NCI-H2227 (cell line): ENCODE data around the gene IDH3G.
"Not testable (repeated sequence)": the region's sequence is repeated elsewhere in the genome, so short reads cannot be mapped to it uniquely, and the experiment has no call there.

Experiments used
- DNase-seq: peaks from one replicate; lab custom pipeline; 2025; ENCODE audit not compliant: unreplicated experiment; lab: John Stamatoyannopoulos, UW

Gene IDH3G

GRCh38 chrX:153794018-153794896, at the start of gene IDH3G, which contains the start of gene SSR4:
TSS of gene IDH3G (minus strand) at chrX:153794375. CDS start at chrX:153794326, 49 bp downstream.
TSS of gene SSR4 (plus strand) at chrX:153794668. CDS start at chrX:153794688, 20 bp downstream.
- DNase-seq, result peak; percentile 97

- no peak for DNase-seq
Measured at GRCh38 chrX:153836921-153837320, 42.7 kb upstream of the IDH3G start.

- DNase-seq, result no peak
Measured at GRCh38 chrX:153832728-153833127, 38.6 kb upstream of the IDH3G start.

- DNase-seq, result no peak
Measured at GRCh38 chrX:153831429-153832150, 37.4 kb upstream of the IDH3G start.

GRCh38 chrX:153830640-153831428, 36.7 kb upstream of the IDH3G start:
- DNase-seq, result peak; percentile 67

GRCh38 chrX:153829799-153830639, 35.8 kb upstream of the IDH3G start, which contains the start of gene PDZD4:
TSS of gene PDZD4 (minus strand) at chrX:153830544. CDS start at chrX:153830298, 246 bp downstream.
- DNase-seq, result peak; percentile 51

- DNase-seq, result no peak
Measured at GRCh38 chrX:153829549-153829798, 35.3 kb upstream of the IDH3G start.

GRCh38 chrX:153828723-153829548, 34.8 kb upstream of the IDH3G start:
- DNase-seq, result no peak

GRCh38 chrX:153828308-153828707, 34.1 kb upstream of the IDH3G start:
- DNase-seq, result no peak

GRCh38 chrX:153827903-153828302, 33.7 kb upstream of the IDH3G start:
- DNase-seq, result no peak

- DNase-seq, result no peak
Measured at GRCh38 chrX:153827016-153827415, 32.8 kb upstream of the IDH3G start.

GRCh38 chrX:153825042-153825441, 30.9 kb upstream of the IDH3G start:
- DNase-seq, result no peak

GRCh38 chrX:153824348-153824747, 30.2 kb upstream of the IDH3G start:
- DNase-seq, result no peak

- DNase-seq, result no peak
Measured at GRCh38 chrX:153821066-153821465, 26.9 kb upstream of the IDH3G start.

GRCh38 chrX:153820601-153821000, 26.4 kb upstream of the IDH3G start:
- DNase-seq, result peak; percentile 39

- DNase-seq, result no peak
Measured at GRCh38 chrX:153819384-153820040, 25.3 kb upstream of the IDH3G start.

- peak; percentile 80 for DNase-seq
Measured at GRCh38 chrX:153818571-153819383, 24.6 kb upstream of the IDH3G start.

- DNase-seq, result not testable (repeated sequence)
Measured at GRCh38 chrX:153818064-153818463, 23.9 kb upstream of the IDH3G start.
